ENCODE data around the gene BRD1.

- TF ChIP-seq POLR2AphosphoS5 (IDR thresholded peaks at IDR 0.05; ENCODE audit: low read depth, low read length) (no peak), CTCF (IDR thresholded peaks at IDR 0.05 in 2 of 3, conservative IDR thresholded peaks at IDR 0.05 in 1 of 3; ENCODE audit: borderline replicate concordance in 1 of 3, insufficient read depth in 1 of 3, low read depth in 2 of 3, low read length in 2 of 3) (no peak), EZH2 (IDR thresholded peaks at IDR 0.05) (no peak), YY1 (IDR thresholded peaks at IDR 0.05; ENCODE audit: extremely low read depth, insufficient replicate concordance, low read depth, low read length) (no peak), CEBPB (IDR thresholded peaks at IDR 0.05; ENCODE audit: low read depth) (no peak)
These were observed 2.7 kb downstream of the BRD1 start for GRCh38 chr22:49824936-49825335.
